IPS-18c (cell line): ENCODE data around the gene MYO5C.
"Not testable (repeated sequence)": the region's sequence is repeated elsewhere in the genome, so short reads cannot be mapped to it uniquely, and the experiment has no call there.

Experiments
- H3K4me3 ChIP-seq: 2 replicates; pipeline ENCODE4 v1.7.0; 2013; ENCODE audit warnings: low read depth, mild to moderate bottlenecking, low read length, moderate library complexity; ENCODE audit not compliant: insufficient read depth
- H3K9me3 ChIP-seq: one replicate; pipeline ENCODE4 v1.6.1; 2013; ENCODE audit warnings: mild to moderate bottlenecking, low read length, moderate library complexity; ENCODE audit not compliant: control insufficient read depth, insufficient read depth

Gene MYO5C

DNA sequence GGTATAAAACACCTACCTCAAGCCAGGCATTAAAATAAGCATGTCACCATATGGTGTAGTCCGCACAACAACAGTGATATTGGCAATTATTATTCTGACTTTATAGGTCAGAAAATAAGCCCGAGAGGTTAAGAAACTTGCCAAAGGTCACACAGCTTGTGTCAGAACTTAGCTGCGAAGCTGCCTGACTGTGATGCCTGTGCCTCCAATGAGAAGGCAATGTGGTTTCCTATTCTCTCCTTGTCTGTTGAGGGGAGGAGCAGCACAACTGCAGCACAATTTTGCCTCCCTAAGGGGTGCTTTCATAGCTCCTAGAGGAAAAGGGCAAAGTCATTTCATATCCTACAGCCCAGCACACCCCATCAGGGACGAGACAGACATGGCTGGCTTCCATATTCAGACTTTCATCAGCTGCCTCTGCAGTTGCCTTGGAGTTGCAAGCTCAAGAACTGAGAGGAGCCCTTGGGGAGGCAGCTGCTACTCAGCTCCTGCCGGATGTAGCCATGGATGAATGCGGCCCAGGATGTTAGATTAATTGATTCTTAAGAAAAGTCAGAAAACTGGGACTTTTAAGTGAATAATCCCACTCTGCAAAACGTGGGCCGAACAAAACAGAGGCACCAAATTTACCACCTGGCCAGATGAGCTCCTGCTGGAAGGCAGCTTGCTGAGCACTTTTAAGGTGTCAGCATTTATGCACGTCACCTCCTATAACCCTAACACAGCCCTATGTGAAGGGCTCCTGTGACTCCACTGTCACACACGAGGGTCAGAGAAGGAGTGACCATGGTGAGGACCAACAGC, 38.5 kb downstream of the MYO5C start:
- H3K9me3 ChIP-seq, result no peaks in the 10 kb centered on the region
- no peak overlapping the region for H3K4me3 ChIP-seq

- H3K4me3 ChIP-seq, result no peak overlapping the region
These were observed 39.2 kb downstream of the MYO5C start for GRCh38 chr15:52256366-52256765.

DNA sequence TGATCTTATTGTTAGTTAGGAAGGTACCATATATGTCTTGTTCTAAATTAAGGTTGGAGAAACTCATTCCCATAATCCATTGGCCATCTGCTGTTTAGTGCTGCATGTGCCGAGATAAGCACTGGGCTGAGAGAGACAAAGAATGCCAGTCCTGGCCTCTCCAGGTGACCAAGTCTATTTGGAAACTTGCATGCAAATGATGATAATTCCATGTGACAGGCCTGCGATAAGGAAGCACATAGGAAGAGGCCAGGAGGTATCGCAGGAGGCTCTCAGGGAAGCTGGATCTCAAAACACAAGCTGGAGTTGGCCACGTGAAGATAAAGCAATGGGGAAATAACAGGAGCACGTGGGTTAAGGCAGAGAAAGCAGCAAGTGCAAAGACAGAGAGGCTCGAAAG, 39.7 kb downstream of the MYO5C start:
- H3K9me3 ChIP-seq, result no peaks in the 10 kb centered on the region
- no peak overlapping the region for H3K4me3 ChIP-seq

More at GRCh38 chr15:52256366-52256765, 39.2 kb downstream of the MYO5C start:
- no peaks in the 10 kb centered on the region for H3K9me3 ChIP-seq

- no peak overlapping the region for H3K4me3 ChIP-seq
- H3K9me3 ChIP-seq, result no peaks in the 10 kb centered on the region
These were observed 40.6 kb downstream of the MYO5C start for GRCh38 chr15:52255008-52255407.

DNA sequence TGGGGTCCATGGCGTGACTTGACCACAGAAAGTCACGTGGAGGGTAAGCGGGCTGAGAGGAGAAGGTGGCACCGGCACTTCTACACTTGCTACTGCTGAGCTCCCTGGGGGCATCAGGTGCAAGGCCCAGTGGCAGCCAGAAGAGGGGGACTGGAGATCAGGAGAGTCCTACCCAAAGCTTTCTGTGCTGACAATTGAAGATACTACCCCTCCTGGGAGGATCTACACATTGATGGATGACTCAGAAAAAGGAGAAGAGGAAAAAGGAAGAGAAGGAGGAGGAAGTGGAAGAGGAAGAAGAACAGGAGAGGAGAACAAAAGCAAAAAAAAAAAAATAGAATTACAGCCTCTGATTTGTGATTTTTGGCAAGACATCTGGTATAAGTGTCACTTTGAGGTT, 41.2 kb downstream of the MYO5C start:
- Histone ChIP-seq H3K9me3 (no peaks in the 10 kb centered on the region), H3K4me3 (no peak overlapping the region)

DNA sequence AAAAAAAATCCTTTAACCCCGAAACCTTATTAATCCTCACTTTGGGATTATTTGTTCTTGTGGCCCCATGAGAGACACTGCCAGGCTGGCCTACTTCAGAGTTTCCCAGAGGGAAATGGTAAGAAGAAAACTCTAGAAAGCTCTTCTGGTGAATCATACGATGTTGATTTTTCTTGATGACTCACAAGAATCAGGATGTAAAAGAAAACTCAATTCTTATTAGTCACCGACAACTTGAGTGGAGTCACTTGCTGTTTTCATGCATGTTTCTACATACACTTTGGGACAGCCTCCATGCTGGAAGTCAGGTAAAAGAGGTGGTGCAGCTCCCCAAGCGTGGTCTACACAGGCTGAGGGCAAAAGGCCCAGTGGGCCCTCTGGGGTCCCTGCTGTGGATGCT, 42.8 kb downstream of the MYO5C start:
- H3K4me3 ChIP-seq, result no peak overlapping the region

GRCh38 chr15:52251144-52251860, 44.3 kb downstream of the MYO5C start:
- Histone ChIP-seq H3K9me3 (no peaks in the 10 kb centered on the region), H3K4me3 (no peak overlapping the region)

More for the DNA sequence above, 42.8 kb downstream of the MYO5C start:
- no peaks in the 10 kb centered on the region for H3K9me3 ChIP-seq

GRCh38 chr15:52247461-52247860, 48.1 kb downstream of the MYO5C start:
- Histone ChIP-seq H3K4me3 (no peak overlapping the region), H3K9me3 (no peaks in the 10 kb centered on the region)

DNA sequence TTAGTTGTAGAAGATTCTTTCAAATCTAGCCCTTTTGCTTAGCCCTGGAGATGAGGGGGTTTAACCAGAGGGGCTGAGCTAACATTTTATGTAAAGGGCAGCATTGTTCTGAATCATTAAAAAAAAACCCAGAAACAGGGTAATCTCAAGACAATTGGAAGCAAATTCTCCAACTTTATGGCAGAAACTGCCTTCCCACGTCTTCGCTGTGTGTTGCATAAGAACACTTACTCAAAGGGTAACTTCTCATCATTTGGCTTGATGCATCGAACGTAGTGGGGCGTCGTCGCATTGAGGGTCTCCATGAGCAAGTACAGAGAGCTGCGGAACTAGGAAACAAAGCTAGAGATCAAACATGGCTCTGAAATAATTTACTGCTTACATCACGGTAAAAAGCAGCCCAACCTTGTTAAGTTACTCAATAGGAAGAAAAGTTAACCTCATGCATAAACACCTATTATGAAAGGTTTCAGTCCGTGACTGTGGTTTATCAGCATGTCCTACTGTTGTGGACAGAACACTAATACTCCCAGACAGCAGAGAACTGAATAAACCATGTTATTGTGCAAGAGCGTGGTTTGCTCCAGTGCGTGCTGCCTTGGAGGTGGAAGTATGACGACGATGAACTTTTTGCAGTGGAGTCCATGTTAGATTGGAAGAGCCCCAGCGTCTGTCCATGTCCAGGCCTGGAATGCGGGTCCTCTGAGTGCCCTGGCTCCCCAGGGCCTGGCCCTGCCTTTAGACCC, 48.7 kb downstream of the MYO5C start:
- H3K4me3 ChIP-seq, result no peak overlapping the region
- no peaks in the 10 kb centered on the region for H3K9me3 ChIP-seq

GRCh38 chr15:52243697-52244555, 51.7 kb downstream of the MYO5C start:
- Histone ChIP-seq H3K4me3 (no peak overlapping the region), H3K9me3 (no peaks in the 10 kb centered on the region)

DNA sequence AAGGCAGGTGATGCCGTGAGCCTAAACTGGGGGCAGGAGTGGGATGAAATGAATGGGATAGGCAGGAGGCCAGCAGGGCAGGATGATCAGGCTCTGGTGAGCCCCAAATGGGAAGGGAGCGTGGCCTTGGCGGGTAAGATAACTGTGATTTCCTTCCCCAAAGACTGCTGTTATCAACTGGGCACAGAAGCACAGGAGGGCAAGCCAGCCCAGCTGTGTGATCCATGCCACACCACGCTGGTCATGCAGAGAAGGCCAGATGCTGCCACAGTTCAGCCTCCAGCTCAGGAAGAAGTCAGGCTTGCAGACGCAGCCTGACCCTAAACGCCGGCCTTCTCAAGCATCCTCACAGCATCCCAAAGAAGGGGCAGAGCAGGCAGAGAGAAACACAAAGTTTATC, 52.3 kb downstream of the MYO5C start:
- Histone ChIP-seq H3K4me3 (no peak overlapping the region), H3K9me3 (no peaks in the 10 kb centered on the region)

DNA sequence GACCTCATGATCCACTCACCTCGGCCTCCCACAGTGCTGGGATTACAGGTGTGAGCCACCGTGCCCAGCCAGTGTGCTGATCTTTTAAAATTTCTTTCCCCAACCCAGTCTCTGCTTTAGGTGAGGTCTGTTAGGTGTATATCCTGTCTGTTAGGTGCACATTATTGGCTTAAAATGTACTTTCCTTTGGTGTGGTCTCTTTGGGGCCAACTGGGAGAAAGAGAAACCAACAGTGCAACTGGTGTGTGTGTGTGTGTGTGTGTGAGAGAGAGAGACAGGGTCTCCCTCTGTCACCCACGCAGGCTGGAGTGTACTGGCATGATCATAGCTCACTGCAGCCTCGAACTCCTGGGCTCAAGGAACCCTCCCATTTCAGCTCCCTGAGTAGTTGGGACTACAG, 54.1 kb downstream of the MYO5C start:
- H3K9me3 ChIP-seq, result no peaks in the 10 kb centered on the region
- H3K4me3 ChIP-seq, result no peak overlapping the region

DNA sequence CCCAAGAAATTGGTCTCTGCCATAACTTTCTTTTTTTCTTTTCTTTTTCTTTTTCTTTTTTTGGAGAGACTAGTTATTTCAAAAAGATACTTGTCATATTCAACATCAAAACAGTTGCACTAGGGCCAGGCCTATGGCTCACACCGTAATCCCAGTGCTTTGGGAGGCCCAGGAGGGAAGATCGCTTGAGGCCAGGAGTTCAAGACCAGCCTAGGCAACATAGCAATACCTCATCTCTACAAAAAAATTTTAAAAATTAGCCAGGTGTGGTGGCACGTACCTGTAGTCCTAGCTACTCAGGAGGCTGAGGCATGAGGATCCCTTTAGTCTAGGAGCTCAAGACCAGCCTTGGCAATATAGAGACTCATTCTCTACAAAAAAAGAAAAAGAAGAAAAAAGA, 55.4 kb downstream of the MYO5C start:
- H3K4me3 ChIP-seq, result no peak overlapping the region
- H3K9me3 ChIP-seq, result no peaks in the 10 kb centered on the region

- H3K9me3 ChIP-seq, H3K4me3 ChIP-seq: not testable (repeated sequence)
These were observed 56.5 kb downstream of the MYO5C start for GRCh38 chr15:52238989-52239525.

- H3K9me3 ChIP-seq, result no peaks in the 10 kb centered on the region
These were observed 57.5 kb downstream of the MYO5C start for GRCh38 chr15:52238149-52238548.

GRCh38 chr15:52236013-52236412, 59.6 kb downstream of the MYO5C start:
- H3K9me3 ChIP-seq, result no peaks in the 10 kb centered on the region

More at GRCh38 chr15:52238149-52238548, 57.5 kb downstream of the MYO5C start:
- H3K4me3 ChIP-seq, result no peak overlapping the region

More at GRCh38 chr15:52236013-52236412, 59.6 kb downstream of the MYO5C start:
- H3K4me3 ChIP-seq, result no peak overlapping the region
